ENCODE results near the gene C1orf159.

C1orf159 gene

GRCh38 chr1:1049318-1050165 is 66.3 kb downstream of the C1orf159 start:
- no peaks in the 10 kb centered on the region for H3K9me3 Mint-ChIP-seq
- no peaks in the 10 kb centered on the region for H3K27me3 Mint-ChIP-seq (ENCODE audit: low read depth, poor library complexity)
- no peak overlapping the region for H3K4me3 Mint-ChIP-seq
- H3K4me1 Mint-ChIP-seq, result peaks cover 11% of the 10 kb centered on the region
- DNase-seq, result no peak
- no peak overlapping the region for H3K27ac Mint-ChIP-seq
- TF ChIP-seq, protein P1, sequence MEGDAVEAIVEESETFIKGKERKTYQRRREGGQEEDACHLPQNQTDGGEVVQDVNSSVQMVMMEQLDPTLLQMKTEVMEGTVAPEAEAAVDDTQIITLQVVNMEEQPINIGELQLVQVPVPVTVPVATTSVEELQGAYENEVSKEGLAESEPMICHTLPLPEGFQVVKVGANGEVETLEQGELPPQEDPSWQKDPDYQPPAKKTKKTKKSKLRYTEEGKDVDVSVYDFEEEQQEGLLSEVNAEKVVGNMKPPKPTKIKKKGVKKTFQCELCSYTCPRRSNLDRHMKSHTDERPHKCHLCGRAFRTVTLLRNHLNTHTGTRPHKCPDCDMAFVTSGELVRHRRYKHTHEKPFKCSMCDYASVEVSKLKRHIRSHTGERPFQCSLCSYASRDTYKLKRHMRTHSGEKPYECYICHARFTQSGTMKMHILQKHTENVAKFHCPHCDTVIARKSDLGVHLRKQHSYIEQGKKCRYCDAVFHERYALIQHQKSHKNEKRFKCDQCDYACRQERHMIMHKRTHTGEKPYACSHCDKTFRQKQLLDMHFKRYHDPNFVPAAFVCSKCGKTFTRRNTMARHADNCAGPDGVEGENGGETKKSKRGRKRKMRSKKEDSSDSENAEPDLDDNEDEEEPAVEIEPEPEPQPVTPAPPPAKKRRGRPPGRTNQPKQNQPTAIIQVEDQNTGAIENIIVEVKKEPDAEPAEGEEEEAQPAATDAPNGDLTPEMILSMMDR (IDR thresholded peaks at IDR 0.05), result no peak
- peaks cover 23% of the 10 kb centered on the region for H3K36me3 Mint-ChIP-seq (ENCODE audit: low read depth)

GRCh38 chr1:1048765-1049164 is 67.1 kb downstream of the C1orf159 start:
- H3K4me3 Mint-ChIP-seq, result no peak overlapping the region
- H3K27ac Mint-ChIP-seq, result no peak overlapping the region
- H3K27me3 Mint-ChIP-seq (ENCODE audit: low read depth, poor library complexity), result no peaks in the 10 kb centered on the region
- no peaks in the 10 kb centered on the region for H3K9me3 Mint-ChIP-seq
- TF ChIP-seq, protein P1 (IDR thresholded peaks at IDR 0.05), result no peak
- no peak for DNase-seq
- H3K4me1 Mint-ChIP-seq, result peaks cover 7% of the 10 kb centered on the region
- H3K36me3 Mint-ChIP-seq (ENCODE audit: low read depth), result peaks cover 24% of the 10 kb centered on the region

DNA sequence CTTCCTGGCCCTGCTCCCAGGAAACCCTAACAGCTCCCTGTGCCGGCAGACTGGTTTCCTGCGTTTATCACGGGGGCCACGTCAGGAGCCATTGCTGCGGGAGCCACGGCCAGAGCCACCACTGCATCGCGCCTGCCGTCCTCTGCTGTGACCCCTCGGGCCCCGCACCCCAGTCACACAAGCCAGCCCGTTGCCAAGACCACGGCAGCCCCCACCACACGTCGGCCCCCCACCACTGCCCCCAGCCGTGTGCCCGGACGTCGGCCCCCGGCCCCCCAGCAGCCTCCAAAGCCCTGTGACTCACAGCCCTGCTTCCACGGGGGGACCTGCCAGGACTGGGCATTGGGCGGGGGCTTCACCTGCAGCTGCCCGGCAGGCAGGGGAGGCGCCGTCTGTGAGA is 67.9 kb downstream of the C1orf159 start:
- no peaks in the 10 kb centered on the region for H3K9me3 Mint-ChIP-seq
- no peaks in the 10 kb centered on the region for H3K27me3 Mint-ChIP-seq (ENCODE audit: low read depth, poor library complexity)
- no peak overlapping the region for H3K27ac Mint-ChIP-seq
- H3K4me1 Mint-ChIP-seq, result peaks cover 6% of the 10 kb centered on the region
- no peak for DNase-seq
- H3K4me3 Mint-ChIP-seq, result no peak overlapping the region
- TF ChIP-seq, protein P1 (IDR thresholded peaks at IDR 0.05), result no peak
- H3K36me3 Mint-ChIP-seq (ENCODE audit: low read depth), result peaks cover 25% of the 10 kb centered on the region

GRCh38 chr1:1047407-1047806 is 68.5 kb downstream of the C1orf159 start:
- DNase-seq, result no peak
- Mint-ChIP-seq H3K4me3 (no peak overlapping the region), H3K27me3 (ENCODE audit: low read depth, poor library complexity) (no peaks in the 10 kb centered on the region), H3K36me3 (ENCODE audit: low read depth) (peaks cover 20% of the 10 kb centered on the region), H3K9me3 (no peaks in the 10 kb centered on the region), H3K27ac (no peak overlapping the region), H3K4me1 (peaks cover under 1% of the 10 kb centered on the region)
- TF ChIP-seq, protein P1 (IDR thresholded peaks at IDR 0.05), result no peak

DNA sequence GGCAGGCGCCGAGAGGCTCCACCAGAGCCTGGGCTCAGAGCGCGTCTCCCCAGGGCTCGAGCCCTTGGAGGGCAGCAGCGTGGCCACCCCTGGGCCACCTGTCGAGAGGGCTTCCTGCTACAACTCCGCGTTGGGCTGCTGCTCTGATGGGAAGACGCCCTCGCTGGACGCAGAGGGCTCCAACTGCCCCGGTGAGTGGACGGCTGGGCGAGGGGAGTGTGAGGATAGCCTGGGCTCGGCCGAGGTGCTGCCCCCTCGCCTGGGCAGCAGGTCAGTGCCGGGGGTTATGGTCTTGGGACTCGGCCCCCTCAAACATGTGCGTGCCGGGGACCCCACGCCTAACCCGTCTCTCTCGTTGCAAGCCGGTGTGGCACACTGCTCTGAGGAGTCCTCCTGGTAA is 69.1 kb downstream of the C1orf159 start:
- DNase-seq, result no peak
- Mint-ChIP-seq H3K4me1 (no peaks in the 10 kb centered on the region), H3K27ac (no peak overlapping the region), H3K4me3 (no peak overlapping the region), H3K9me3 (no peaks in the 10 kb centered on the region), H3K27me3 (ENCODE audit: low read depth, poor library complexity) (no peaks in the 10 kb centered on the region), H3K36me3 (ENCODE audit: low read depth) (peaks cover 15% of the 10 kb centered on the region)
- TF ChIP-seq, protein P1 (IDR thresholded peaks at IDR 0.05), result no peak

- H3K27me3 Mint-ChIP-seq (ENCODE audit: low read depth, poor library complexity), result no peaks in the 10 kb centered on the region
- H3K4me1 Mint-ChIP-seq, result no peaks in the 10 kb centered on the region
- DNase-seq, result no peak
- H3K27ac Mint-ChIP-seq, result no peak overlapping the region
- TF ChIP-seq, protein P1 (IDR thresholded peaks at IDR 0.05), result no peak
- peaks cover 15% of the 10 kb centered on the region for H3K36me3 Mint-ChIP-seq (ENCODE audit: low read depth)
- H3K4me3 Mint-ChIP-seq, result no peak overlapping the region
- H3K9me3 Mint-ChIP-seq, result no peaks in the 10 kb centered on the region
Measured at GRCh38 chr1:1046243-1046642, 69.6 kb downstream of the C1orf159 start.

All from nephron progenitor cell (in vitro differentiated cells).